HepG2 (cell line): ENCODE results near the gene DLEC1.

Experiments
- ARID3A ChIP-seq: IDR thresholded peaks from 2 replicates; pipeline ENCODE4 v1.6.1; 2012; ENCODE audit warnings: low read depth, low read length, improper control_type of control experiment
- ATF3 ChIP-seq: sonication (generic); formaldehyde crosslinking; IDR thresholded peaks from 2 replicates; pipeline ENCODE4 v1.4.0; 2020; ENCODE audit warnings: missing genetic modification reagents
- CTCF ChIP-seq: sonication (generic); formaldehyde crosslinking; IDR thresholded peaks from 2 replicates; pipeline ENCODE4 v1.5.0; 2020; ENCODE audit warnings: mild to moderate bottlenecking, missing genetic modification reagents, moderate library complexity
- FOXM1 ChIP-seq: sonication (generic); formaldehyde crosslinking; IDR thresholded peaks from 2 replicates; pipeline ENCODE4 v1.5.0; 2020; ENCODE audit warnings: missing genetic modification reagents
- MAFG ChIP-seq: sonication (generic); formaldehyde crosslinking; IDR thresholded peaks from 2 replicates; pipeline ENCODE4 v1.5.1; 2020; ENCODE audit warnings: mild to moderate bottlenecking, missing genetic modification reagents
- POLR2A ChIP-seq, 2 experiments: IDR thresholded peaks; 2 replicates each; pipeline ENCODE4 v1.6.1; 2011; ENCODE audit warnings: low read depth in 2 of 2, low read length in 2 of 2, mild to moderate bottlenecking in 1 of 2, moderate library complexity in 1 of 2; ENCODE audit not compliant: insufficient read depth in 1 of 2
- POLR2AphosphoS5 ChIP-seq: IDR thresholded peaks from 2 replicates; pipeline ENCODE4 v1.6.1; 2012; ENCODE audit warnings: low read depth, low read length
- RAD51 ChIP-seq: fragments of 450-650 bp; IDR thresholded peaks from 2 replicates; pipeline ENCODE4 v1.6.1; 2016; ENCODE audit warnings: borderline replicate concordance
- RFXAP ChIP-seq: sonication (generic); formaldehyde crosslinking; IDR thresholded peaks from 2 replicates; pipeline ENCODE4 v1.4.0; 2020; ENCODE audit warnings: missing genetic modification reagents, borderline replicate concordance
- SMARCE1 ChIP-seq: fragments of 450-650 bp; IDR thresholded peaks from 2 replicates; pipeline ENCODE4 v1.6.1; 2017; ENCODE audit warnings: borderline replicate concordance
- TCF7L2 ChIP-seq: IDR thresholded peaks from 2 replicates; pipeline ENCODE4 v1.6.1; 2011; ENCODE audit warnings: mild to moderate bottlenecking, low read depth, low read length, moderate library complexity
- ZNF24 ChIP-seq: fragments of 450-650 bp; IDR thresholded peaks from 2 replicates; pipeline ENCODE4 v1.6.1; 2017; ENCODE audit warnings: antibody characterized with exemption, mild to moderate bottlenecking
- ZNF75D ChIP-seq: sonication (generic); formaldehyde crosslinking; IDR thresholded peaks from 2 replicates; pipeline ENCODE4 v1.8.1; 2023; ENCODE audit warnings: missing genetic modification reagents, mild to moderate bottlenecking, borderline replicate concordance
- ZNF790 ChIP-seq: sonication (generic); formaldehyde crosslinking; IDR thresholded peaks from 2 replicates; pipeline ENCODE4 v1.8.0; 2022; ENCODE audit warnings: missing genetic modification reagents, mild to moderate bottlenecking, borderline replicate concordance

- TF ChIP-seq POLR2A (IDR thresholded peaks at IDR 0.05; ENCODE audit: insufficient read depth in 1 of 2, low read depth in 2 of 2, low read length in 2 of 2) (no peak), TCF7L2 (no peak), ATF3 (CRISPR knock-in tag) (no peak), ARID3A (no peak), RAD51 (no peak), CTCF (CRISPR knock-in tag) (no peak), ZNF75D (CRISPR knock-in tag) (no peak), POLR2AphosphoS5 (no peak), RFXAP (no peak), ZNF24 (no peak), FOXM1 (CRISPR knock-in tag) (no peak), SMARCE1 (no peak), MAFG (CRISPR knock-in tag) (no peak), ZNF790 (CRISPR knock-in tag) (no peak)
These were observed 69.1 kb downstream of the DLEC1 start for GRCh38 chr3:38107911-38108648.
